HG03025 (cell line): ENCODE measurements around the gene CIT.

ENCODE experiments used
- ATAC-seq: cut with Tn5 transposase; IDR thresholded peaks from one replicate; pipeline ENCODE4 v1.9.1; 2021; ENCODE audit warnings: mild to moderate bottlenecking, moderate library complexity; ENCODE audit not compliant: unreplicated experiment, low FRiP score

Gene CIT

GRCh38 chr12:119683413-119683812 lies 193.7 kb downstream of the CIT start:
- no peak for ATAC-seq

DNA sequence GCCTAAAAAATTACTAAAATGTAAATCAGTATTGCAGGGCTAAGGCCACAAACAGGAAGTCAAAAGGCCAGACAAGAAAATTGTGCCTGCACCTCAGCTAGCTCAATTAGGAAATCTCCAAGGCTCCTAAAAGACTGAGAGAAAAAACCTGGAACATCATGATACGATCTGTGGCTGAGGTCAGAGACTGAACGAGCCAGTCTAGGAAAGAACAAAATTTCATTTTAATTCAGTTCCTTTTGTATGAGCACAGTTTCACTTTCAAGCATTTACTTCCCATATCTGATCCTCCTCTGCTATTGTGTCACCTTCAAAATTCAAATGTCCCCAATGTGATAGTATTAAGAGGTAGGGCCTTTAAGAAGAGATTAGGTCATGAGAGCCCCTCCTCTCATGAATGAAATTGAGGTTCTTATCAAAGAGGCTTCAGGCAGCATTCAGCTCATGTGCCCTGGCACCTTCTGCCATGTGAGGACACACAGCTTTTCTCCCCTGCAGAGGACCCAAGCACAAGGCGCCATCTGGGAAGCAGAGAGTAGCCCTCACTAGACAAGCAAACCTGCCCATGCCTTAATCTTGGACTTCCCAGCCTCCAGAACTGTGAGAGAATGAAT lies 194.4 kb downstream of the CIT start:
- no peak for ATAC-seq

GRCh38 chr12:119681728-119682638 lies 195.1 kb downstream of the CIT start:
- no peak for ATAC-seq

- no peak for ATAC-seq
Observed at GRCh38 chr12:119681111-119681510, 196.0 kb downstream of the CIT start.

- no peak for ATAC-seq
Observed at GRCh38 chr12:119679490-119679889, 197.6 kb downstream of the CIT start.

GRCh38 chr12:119679081-119679480 lies 198.0 kb downstream of the CIT start:
- no peak for ATAC-seq

- no peak for ATAC-seq
Observed at GRCh38 chr12:119678459-119678858, 198.7 kb downstream of the CIT start.

- no peak for ATAC-seq
Observed at GRCh38 chr12:119676573-119676972, 200.5 kb downstream of the CIT start.

GRCh38 chr12:119676022-119676421 lies 201.1 kb downstream of the CIT start:
- ATAC-seq = no peak

DNA sequence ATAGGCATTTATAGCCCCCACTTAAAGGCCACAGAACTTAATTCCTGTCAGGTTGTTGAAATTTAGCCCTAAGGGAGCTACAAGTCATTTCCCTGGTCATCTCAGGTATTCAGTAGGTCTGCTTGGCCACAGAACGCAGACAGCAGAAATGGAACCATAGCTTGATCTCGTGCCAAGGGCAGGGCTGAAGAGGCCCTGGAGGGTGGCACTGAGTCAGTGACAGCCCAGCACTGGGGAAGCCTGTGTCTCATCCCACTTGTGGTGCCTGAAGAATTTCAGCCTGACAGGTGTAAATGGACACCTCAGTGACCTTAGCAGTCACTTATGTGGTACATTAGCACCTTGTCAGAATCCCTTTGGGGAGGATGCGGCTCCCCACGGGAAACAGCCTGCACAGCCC lies 202.6 kb downstream of the CIT start:
- ATAC-seq = no peak

DNA sequence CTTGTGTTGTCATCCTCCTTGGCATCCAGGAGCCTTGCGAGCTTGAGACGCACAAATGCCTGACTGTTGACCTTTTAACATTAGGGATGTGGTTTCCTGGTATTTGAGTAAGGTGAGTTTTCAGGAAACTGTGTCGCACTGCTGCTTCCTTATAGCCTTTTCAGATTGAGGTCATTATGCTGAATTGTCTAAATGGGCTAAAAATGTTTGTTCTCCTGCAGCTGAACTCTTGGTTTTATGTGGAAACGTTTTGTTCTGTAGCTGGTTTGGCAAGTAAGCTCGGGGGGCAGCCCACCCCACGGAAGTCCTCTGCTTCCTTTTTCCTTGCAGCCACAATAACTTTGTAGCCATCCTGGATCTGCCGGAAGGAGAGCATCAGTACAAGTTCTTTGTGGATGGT lies 203.5 kb downstream of the CIT start:
- no peak for ATAC-seq

DNA sequence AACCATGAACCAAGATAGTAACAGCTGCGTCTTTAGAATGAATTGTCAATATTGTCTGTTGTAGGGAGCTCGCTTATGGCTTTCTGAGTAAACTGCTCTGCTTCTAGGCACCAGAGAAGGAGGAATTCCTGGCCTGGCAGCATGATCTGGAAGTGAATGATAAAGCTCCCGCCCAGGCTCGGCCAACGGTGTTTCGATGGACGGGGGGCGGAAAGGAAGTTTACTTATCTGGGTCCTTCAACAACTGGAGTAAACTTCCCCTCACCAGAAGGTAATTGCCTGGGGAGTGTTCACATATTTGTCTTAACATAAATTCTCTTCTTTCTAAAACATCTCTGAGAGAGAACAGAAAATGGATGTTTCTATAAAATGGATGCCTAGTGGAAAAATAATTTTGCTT lies 204.9 kb downstream of the CIT start:
- ATAC-seq = no peak

DNA sequence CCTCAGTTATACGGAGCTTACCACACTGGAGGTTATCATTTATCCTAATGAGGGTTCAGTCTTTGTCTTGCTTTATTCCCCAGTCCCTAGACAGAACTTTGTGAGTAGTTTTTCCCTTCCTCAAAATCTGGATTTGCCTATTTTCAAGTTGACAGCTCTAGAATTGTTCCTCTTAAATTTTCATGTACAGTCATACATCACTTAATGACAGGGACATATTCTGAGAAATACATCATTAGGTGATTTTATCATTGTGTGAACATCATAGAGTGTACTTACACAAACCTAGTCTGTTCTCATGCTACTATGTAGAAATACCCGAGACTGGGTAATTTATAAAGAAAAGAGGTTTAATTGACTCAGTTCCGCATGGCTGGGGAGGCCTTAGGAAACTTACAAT lies 206.1 kb downstream of the CIT start:
- ATAC-seq = no peak

DNA sequence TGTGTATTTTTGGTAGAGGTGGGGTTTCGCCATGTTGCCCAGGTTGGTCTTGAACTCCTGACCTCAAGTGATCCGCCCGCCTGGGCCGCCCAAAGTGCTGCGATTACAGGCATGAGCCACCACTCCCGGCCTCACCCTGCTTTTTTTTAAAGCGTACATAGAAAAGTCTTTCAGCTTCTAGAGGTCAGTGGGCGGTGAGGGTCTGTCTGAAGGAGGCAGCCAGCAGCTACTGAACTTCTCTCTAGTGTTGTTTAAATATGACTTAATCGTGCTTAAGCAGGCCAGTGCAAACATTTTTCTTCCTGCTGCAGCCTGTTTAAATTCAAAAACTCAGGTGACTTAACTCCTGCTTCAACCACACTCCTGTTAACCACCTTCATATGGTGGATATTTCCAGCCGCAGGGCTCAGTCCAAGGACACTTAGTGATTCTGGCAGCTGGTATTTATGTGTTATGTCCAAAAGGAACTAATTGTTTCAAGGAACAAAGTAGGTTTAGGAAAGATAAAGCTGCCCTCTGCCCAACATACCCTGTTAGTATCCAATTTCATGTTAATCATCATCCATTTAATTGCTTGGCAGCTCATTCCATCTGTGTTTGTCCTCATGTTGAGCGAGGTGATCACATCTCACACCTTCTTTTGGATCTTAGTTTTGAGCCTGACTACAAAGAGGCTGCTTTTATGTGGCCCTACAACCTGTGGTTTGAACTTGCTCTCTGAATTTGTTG lies 207.2 kb downstream of the CIT start:
- ATAC-seq = no peak

DNA sequence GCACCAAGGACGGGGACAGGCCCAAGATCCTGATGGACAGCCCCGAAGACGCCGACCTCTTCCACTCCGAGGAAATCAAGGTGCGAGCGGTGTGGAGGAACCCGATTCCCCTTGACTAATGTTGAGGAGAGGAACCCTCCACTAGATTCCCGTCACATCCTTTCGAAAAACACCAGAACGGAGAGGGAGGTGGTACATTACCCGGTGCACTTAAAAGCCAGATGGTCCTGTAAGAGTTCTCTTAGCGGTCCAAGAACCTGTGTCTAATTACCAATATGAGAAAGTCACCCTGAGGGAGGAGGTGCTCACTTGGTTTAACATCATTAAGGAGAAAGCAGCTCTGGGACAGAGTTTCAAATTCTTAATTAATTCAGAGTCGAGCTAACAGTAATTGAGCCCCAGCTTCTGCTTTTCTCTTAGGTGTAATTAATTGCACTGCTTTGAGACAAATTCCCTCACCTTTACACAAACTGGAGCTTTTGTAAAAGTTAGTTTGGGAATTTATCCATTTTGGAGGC lies 208.7 kb downstream of the CIT start:
- peak; percentile 5 for ATAC-seq

GRCh38 chr12:119667577-119668323 lies 209.4 kb downstream of the CIT start, which contains the start of gene PRKAB1:
Gene PRKAB1 (plus strand): TSS chr12:119668133. CDS start chr12:119668245, 112 bp downstream.
- ATAC-seq = peak; percentile 94

DNA sequence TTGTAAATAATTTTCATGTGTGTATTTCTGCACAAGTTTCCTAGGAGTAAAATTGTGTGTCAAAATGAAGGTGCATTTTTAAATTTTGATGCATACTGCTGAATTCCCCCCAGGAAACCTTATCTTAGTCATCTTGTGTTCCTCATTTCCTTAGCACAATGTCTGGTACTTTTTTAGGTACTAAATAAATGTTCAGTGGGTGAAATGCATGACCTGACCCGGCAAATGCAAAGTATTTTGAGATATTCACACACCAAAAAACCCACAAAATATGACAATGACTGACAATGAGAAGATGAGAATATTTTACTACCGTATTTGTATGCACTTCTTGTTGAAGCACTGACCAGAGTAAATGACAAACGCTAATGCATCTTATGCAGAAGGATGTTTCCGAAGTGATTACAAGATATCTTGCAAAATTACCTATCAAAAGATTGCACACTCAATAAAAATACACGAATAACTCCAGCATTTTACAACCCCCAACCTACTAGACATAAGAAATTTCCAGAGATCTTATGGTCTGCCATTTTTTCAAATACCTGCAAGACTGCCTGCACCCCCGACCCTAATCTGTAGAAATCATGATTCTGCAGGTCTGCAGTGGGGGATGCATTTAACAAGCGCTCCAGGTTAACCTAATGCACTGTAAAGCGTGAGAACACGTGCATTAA lies 210.1 kb downstream of the CIT start:
- ATAC-seq = peak; percentile 23

- no peak for ATAC-seq
Observed at GRCh38 chr12:119666226-119666795, 210.8 kb downstream of the CIT start.

DNA sequence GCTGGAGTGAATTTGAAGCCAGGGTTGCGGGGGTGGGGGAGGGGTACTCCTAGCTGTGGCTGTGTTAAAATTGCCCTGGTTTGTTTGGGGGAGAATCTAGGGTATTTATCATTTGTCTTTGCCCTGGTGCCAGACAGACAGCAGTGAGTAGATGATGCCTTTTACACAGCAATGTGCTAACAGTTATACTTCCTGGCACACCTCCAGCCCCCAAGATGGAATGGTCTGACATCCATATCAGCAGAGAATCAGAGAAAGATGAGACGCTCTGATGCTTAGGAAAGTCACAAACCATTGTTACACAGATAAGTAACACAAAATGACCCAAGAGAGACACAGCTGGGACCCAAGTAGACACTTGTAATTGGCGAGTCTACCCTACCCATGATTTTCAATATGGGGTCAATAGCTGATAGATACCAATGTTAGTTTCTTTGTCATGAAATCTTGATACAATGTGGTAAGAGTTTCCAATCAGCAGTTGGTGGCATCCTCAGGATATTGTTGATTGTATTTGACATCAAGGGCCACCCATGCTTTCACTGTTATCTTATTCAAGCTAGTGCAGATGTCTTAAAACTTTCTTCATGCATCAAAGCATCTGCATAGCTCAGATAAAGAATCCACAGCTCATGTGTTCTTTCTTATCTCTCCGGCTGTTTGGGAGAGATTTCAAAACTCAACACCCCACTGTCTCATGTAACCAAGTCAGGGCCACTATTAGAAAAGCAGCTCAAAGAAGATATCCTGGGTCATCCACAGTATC lies 211.8 kb downstream of the CIT start:
- ATAC-seq = no peak
